T-cell (primary cell): ENCODE data around the gene HK1. TPM values are rescaled to one million over a fixed set of nuclear protein-coding genes. Genes with fewer than 3 reads are reported as not detected.

Source experiments
- ATAC-seq, 4 experiments: fragments of 200-7000 bp in 3 of 4; fragments of 150-1000 bp in 1 of 4; cut with Tn5 transposase; replicated peaks in 1 of 4; 1 replicate in 3 of 4; 2 replicates in 1 of 4; pipeline ENCODE4 v1.10.0; 2021; ENCODE audit warnings: moderate library complexity in 3 of 4, mild to moderate bottlenecking in 2 of 4, moderate number of reproducible peaks in 1 of 4
- CTCF ChIA-PET, 2 donors: fragments of 300-600 bp; sonication (Branson Sonifier 250); formaldehyde crosslinking; loops; one replicate each; lab custom pipeline; 2022; ENCODE audit warnings: antibody characterized with exemption in 2 of 2; lab: Charles Lee
- POLR2A ChIA-PET, 2 donors: fragments of 300-600 bp; sonication (Branson Sonifier 250); formaldehyde crosslinking; loops; one replicate each; lab custom pipeline; 2022; ENCODE audit warnings: antibody characterized with exemption in 2 of 2; lab: Charles Lee
- DNase-seq, 35 experiments: peaks; one replicate each; pipeline versions ENCODE4 v3.0.0 to v3.0.0-alpha.2; 2013 to 2023
- H3K27ac ChIP-seq: one replicate; pipeline ENCODE4 v1.5.1; 2013; ENCODE audit warnings: low read length
- H3K27me3 ChIP-seq, 2 experiments: replicated peaks in 1 of 2; 1 replicate in 1 of 2; 2 replicates in 1 of 2; pipeline versions ENCODE4 v1.6.1 to v1.7.0; 2013; ENCODE audit warnings: low read length in 1 of 2, mixed read lengths in 1 of 2; ENCODE audit not compliant: control insufficient read depth in 2 of 2, insufficient read depth in 2 of 2; ENCODE audit errors: extremely low read depth in 1 of 2
- H3K36me3 ChIP-seq, 2 donors: 1 replicate in 1 of 2; 2 replicates in 1 of 2; pipeline versions ENCODE4 v1.6.1 to v1.7.0; 2013; ENCODE audit warnings: low read length in 1 of 2; ENCODE audit not compliant: control insufficient read depth in 2 of 2, insufficient read depth in 1 of 2; ENCODE audit errors: extremely low read depth in 1 of 2
- H3K4me1 ChIP-seq, 2 experiments: 1 replicate in 1 of 2; 2 replicates in 1 of 2; pipeline versions ENCODE4 v1.6.1 to v1.7.0; 2013; ENCODE audit warnings: low read length in 2 of 2, mixed read lengths in 1 of 2; ENCODE audit not compliant: insufficient read depth in 2 of 2, control insufficient read depth in 1 of 2; ENCODE audit errors: extremely low read depth in 1 of 2
- H3K4me3 ChIP-seq, 2 donors: 1 replicate in 1 of 2; 2 replicates in 1 of 2; pipeline versions ENCODE4 v1.5.1 to v1.7.0; 2013; ENCODE audit warnings: mild to moderate bottlenecking in 2 of 2, low read length in 1 of 2, moderate library complexity in 1 of 2; ENCODE audit not compliant: control insufficient read depth in 1 of 2; ENCODE audit errors: extremely low read depth in 1 of 2
- H3K9me3 ChIP-seq: 2 replicates; pipeline ENCODE4 v1.7.0; 2013
- H3K27ac Mint-ChIP-seq, 2 donors: one replicate each; pipeline ENCODE4 v1.8.0; 2020 to 2021; ENCODE audit warnings: mild to moderate bottlenecking in 2 of 2, mixed read lengths in 2 of 2
- H3K27me3 Mint-ChIP-seq, 2 donors: one replicate each; pipeline ENCODE4 v1.8.0; 2021 to 2022; ENCODE audit warnings: mixed read lengths in 2 of 2
- H3K36me3 Mint-ChIP-seq: one replicate; pipeline ENCODE4 v1.8.0; 2021; ENCODE audit warnings: mixed read lengths
- H3K4me1 Mint-ChIP-seq, 3 donors: one replicate each; pipeline ENCODE4 v1.8.0; 2020 to 2022; ENCODE audit warnings: mixed read lengths in 3 of 3, mild to moderate bottlenecking in 1 of 3
- H3K4me3 Mint-ChIP-seq, 3 donors: one replicate each; pipeline ENCODE4 v1.8.0; 2020 to 2022; ENCODE audit warnings: mild to moderate bottlenecking in 3 of 3, mixed read lengths in 3 of 3, moderate library complexity in 3 of 3
- H3K9me3 Mint-ChIP-seq, 3 donors: one replicate each; pipeline ENCODE4 v1.8.0; 2020 to 2022; ENCODE audit warnings: mixed read lengths in 3 of 3
- WGBS: methylation state at CpG from one replicate; pipeline ENCODE4 v1.1.5; 2013; ENCODE audit warnings: missing lambda C conversion rate; ENCODE audit not compliant: insufficient coverage; 5-methylcytosine and 5-hydroxymethylcytosine counted together
- total RNA-seq, 35 experiments: library from RNA in 6 of 35; stranded (reverse) in 6 of 35; fragments of 120-200 nt in 1 of 35; gene quantifications; one replicate each; pipeline versions ENCODE4 v1.2.1 to v1.2.4 and lab custom pipeline; 2013 to 2026

Gene HK1
- total RNA-seq, 5 donors from 2014 or later (not counting 1 experiment from before 2014, with no cell fraction given): 66.3 to 85.5 (median 83.6) TPM

DNA sequence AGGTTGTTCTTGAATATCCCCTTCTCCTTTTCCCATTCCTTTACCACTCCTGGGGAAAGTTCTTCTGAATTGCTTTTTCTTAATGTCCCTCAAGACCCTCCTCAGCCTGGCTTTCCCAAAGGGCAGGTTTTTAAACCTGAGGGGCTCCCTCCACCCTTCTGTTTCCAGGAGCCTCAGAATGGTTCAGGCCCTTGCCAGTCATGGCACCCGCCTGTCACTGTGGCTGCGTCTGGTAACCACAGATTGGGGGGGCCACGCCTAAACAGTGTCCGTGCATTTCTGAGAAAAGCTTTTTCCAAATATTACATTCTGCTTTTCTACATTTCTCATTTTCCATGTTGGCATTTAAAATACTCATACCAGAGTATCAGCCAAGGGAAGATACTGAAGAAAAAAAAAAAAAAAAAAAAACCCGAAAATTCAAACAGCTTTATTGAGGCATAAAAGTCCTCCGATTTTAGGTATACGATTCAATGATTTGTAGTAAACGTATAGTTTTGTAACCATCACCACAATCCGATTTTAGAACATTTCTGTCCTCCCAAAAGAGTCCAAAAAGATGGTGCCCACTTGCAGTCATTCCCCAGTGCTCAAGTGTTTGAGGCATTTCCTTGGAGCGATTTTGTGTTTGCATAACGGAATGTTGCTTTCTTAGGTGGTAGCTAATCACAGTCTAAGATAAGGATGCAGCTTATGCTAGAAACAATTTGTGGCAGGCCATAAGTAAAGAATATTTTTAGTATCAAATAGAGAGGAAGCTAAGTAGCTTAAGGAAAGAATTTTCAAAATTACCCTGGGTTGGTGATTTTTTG is 36.0 kb upstream of the HK1 start:
- DNase-seq: no peak
- Mint-ChIP-seq H3K36me3 (no peaks in the 10 kb centered on the region), H3K9me3 (no peaks in the 10 kb centered on the region), H3K27ac (no peak overlapping the region), H3K27me3 (no peaks in the 10 kb centered on the region), H3K4me3 (no peak overlapping the region), H3K4me1 (peaks cover 4 to 11% (median 7%) of the 10 kb centered on the region in 3 donors)
- no peak overlapping the region for H3K4me3 ChIP-seq
- ChIA-PET CTCF (interaction anchor here (0.5 to 1.3 kb wide), 5 partner anchors 11 to 338 kb away, joined by 3 to 4 read pairs (median 3); no protein-coding TSS in a partner anchor), POLR2A (interaction anchor here (0.5 to 0.6 kb wide), 3 partner anchors 77 to 683 kb away, joined by 4 to 8 read pairs (median 5); no protein-coding TSS in a partner anchor)
- H3K36me3 ChIP-seq: peaks cover 0 to 5% of the 10 kb centered on the region in 2 donors
- no peak for ATAC-seq
- WGBS: no CpG with 5 or more reads among the region's 11 CpGs
- H3K27me3 ChIP-seq: no peaks in the 10 kb centered on the region
- H3K27ac ChIP-seq: no peak overlapping the region
- H3K9me3 ChIP-seq: no peaks in the 10 kb centered on the region
- peaks cover 2 to 7% of the 10 kb centered on the region in 2 experiments for H3K4me1 ChIP-seq

DNA sequence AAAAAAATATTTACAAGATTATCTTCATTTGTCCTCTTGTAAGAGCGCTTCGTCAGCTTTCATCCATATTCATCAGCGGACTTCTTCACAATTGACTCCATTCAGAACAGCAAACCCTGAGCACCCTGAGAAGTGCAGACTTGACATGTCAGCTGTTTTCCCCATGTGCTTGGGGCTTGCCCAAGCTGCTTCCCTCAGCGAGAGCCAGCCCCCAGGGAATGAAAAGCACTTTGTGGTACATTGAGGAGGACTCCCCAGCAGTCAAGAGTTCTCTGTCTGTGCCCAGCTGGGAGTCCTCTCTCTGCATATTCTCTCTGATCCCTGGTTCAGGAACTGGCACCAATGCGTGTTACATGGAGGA is 35.5 kb upstream of the HK1 start:
- Mint-ChIP-seq H3K4me1 (peaks cover 0 to 6% (median 2%) of the 10 kb centered on the region in 3 donors), H3K4me3 (no peak overlapping the region), H3K36me3 (no peaks in the 10 kb centered on the region), H3K9me3 (no peaks in the 10 kb centered on the region), H3K27me3 (no peaks in the 10 kb centered on the region), H3K27ac (no peak overlapping the region)
- no peak for ATAC-seq
- H3K9me3 ChIP-seq: no peaks in the 10 kb centered on the region
- no peak for DNase-seq
- peaks cover 2% of the 10 kb centered on the region in 2 experiments for H3K4me1 ChIP-seq
- 85% methylated on average over 5 of the region's 5 CpGs for WGBS
- no peak overlapping the region for H3K4me3 ChIP-seq
- ChIA-PET CTCF (interaction anchor here in 1 of 2 donors (0.6 to 1.3 kb wide), 5 partner anchors 12 to 165 kb away, joined by 3 to 4 read pairs (median 3); no protein-coding TSS in a partner anchor), POLR2A (interaction anchor here (0.6 kb wide), 2 partner anchors 76 to 683 kb away, joined by 4 to 8 read pairs; no protein-coding TSS in a partner anchor)
- H3K27ac ChIP-seq: no peak overlapping the region
- H3K36me3 ChIP-seq: peaks cover 4 to 5% of the 10 kb centered on the region in 2 donors
- H3K27me3 ChIP-seq: no peaks in the 10 kb centered on the region

DNA sequence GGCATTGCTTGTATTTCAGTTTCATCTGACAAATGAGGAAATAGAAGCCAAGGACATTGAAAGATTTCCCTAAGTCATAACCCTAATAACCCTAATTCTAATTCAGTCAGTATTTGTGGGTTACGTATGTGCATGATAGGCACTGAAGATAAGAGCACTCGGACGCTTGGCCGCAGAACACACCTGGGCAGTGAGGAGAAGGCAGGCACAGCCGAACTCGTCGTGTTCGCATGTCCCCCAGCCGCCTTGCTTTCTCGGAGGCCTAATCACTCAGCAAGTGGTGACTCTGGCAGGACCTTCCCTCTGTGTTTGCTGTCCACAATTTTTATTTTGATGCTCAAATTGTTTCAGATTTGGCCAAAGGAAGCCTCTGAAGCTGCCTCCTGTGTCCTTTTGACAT is 34.5 kb upstream of the HK1 start:
- Histone ChIP-seq H3K36me3 (peaks cover 4 to 5% of the 10 kb centered on the region in 2 donors), H3K4me3 (no peak overlapping the region), H3K27me3 (no peaks in the 10 kb centered on the region), H3K4me1 (peaks cover 0 to 2% of the 10 kb centered on the region in 2 experiments), H3K9me3 (no peaks in the 10 kb centered on the region), H3K27ac (no peak overlapping the region)
- ATAC-seq: no peak
- no peaks in the 10 kb centered on the region for H3K9me3 Mint-ChIP-seq
- WGBS: 99% methylated on average over 9 of the region's 10 CpGs
- no peaks in the 10 kb centered on the region for H3K36me3 Mint-ChIP-seq
- POLR2A ChIA-PET: no interaction called here
- H3K27ac Mint-ChIP-seq: no peak overlapping the region
- H3K4me3 Mint-ChIP-seq: no peak overlapping the region
- H3K4me1 Mint-ChIP-seq: peaks cover 0 to 5% (median 2%) of the 10 kb centered on the region in 3 donors
- DNase-seq: no peak
- CTCF ChIA-PET: interaction anchor here in 1 of 2 donors (0.7 kb wide), 1 partner anchor 493 kb away, joined by 4 read pairs; no protein-coding TSS in a partner anchor
- H3K27me3 Mint-ChIP-seq: no peaks in the 10 kb centered on the region

DNA sequence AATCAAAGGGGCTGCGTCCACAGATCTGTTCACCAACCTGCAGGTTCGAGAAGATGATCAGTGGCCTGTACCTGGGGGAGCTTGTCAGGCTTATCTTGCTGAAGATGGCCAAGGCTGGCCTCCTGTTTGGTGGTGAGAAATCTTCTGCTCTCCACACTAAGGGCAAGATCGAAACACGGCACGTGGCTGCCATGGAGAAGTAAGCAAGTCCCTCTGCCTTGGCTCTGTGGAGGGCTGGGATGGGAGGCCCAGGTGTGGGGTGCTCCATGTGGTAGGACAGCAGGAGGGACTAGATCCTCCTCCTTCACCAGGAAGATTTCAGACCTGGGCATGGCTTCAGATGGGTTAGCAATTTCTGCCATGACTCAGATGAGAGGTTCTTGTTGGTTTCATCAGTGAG is 32.3 kb upstream of the HK1 start:
- Histone ChIP-seq H3K9me3 (no peaks in the 10 kb centered on the region), H3K27me3 (no peaks in the 10 kb centered on the region), H3K4me3 (no peak overlapping the region), H3K27ac (no peak overlapping the region), H3K4me1 (no peaks in the 10 kb centered on the region), H3K36me3 (peaks cover 5 to 6% of the 10 kb centered on the region in 2 donors)
- H3K27ac Mint-ChIP-seq: no peak overlapping the region
- DNase-seq (no peak), ATAC-seq (no peak)
- 82% methylated on average over 2 of the region's 5 CpGs for WGBS
- ChIA-PET POLR2A (no interaction called here), CTCF (no interaction called here)
- H3K9me3 Mint-ChIP-seq: no peaks in the 10 kb centered on the region
- H3K27me3 Mint-ChIP-seq: no peaks in the 10 kb centered on the region
- H3K36me3 Mint-ChIP-seq: peaks cover 8% of the 10 kb centered on the region
- H3K4me3 Mint-ChIP-seq: no peak overlapping the region
- no peaks in the 10 kb centered on the region for H3K4me1 Mint-ChIP-seq

DNA sequence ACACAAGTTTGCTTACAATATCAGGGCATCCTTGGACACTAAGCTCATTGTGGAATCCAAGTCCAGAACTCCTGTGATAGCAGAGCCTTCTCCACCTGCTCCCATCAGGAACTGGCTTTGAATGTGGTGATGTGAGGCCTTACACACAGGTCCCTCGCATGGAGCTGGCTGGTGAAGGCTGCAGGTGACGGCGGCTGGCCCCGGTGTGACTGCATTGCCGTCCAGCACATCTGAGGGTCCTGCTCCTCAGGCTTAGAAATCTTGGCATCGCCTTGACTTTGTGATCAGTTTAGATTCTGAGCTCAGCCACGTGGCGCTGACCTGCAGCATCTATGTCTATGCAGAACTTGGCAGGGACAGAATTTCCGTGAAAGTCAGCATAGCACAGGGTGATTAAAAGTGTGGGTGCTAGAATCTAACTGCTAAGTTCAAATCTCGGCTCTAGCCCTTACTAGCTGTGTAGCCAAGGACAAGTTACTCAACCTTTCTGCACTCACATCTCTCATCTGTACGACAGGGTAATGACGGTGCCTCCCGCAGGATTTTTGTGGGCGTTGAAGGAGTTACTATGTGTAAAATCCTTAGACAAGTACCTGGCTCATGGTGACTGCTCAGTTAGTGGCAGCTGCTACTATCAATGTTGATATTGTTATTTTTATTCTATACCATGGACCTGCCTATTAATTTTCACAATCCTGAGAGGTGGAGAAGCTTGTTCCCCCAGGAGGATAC is 31.5 kb upstream of the HK1 start:
- Histone ChIP-seq H3K27ac (no peak overlapping the region), H3K36me3 (peaks cover 5 to 6% of the 10 kb centered on the region in 2 donors), H3K27me3 (no peaks in the 10 kb centered on the region), H3K4me3 (no peak overlapping the region), H3K9me3 (no peaks in the 10 kb centered on the region), H3K4me1 (no peaks in the 10 kb centered on the region)
- POLR2A ChIA-PET: no interaction called here
- Mint-ChIP-seq H3K27ac (no peak overlapping the region), H3K9me3 (no peaks in the 10 kb centered on the region), H3K4me3 (no peak overlapping the region), H3K27me3 (no peaks in the 10 kb centered on the region), H3K36me3 (peaks cover 8% of the 10 kb centered on the region), H3K4me1 (no peaks in the 10 kb centered on the region)
- CTCF ChIA-PET: no interaction called here
- WGBS: 85% methylated on average over 7 of the region's 14 CpGs
- no peak for ATAC-seq
- no peak for DNase-seq

DNA sequence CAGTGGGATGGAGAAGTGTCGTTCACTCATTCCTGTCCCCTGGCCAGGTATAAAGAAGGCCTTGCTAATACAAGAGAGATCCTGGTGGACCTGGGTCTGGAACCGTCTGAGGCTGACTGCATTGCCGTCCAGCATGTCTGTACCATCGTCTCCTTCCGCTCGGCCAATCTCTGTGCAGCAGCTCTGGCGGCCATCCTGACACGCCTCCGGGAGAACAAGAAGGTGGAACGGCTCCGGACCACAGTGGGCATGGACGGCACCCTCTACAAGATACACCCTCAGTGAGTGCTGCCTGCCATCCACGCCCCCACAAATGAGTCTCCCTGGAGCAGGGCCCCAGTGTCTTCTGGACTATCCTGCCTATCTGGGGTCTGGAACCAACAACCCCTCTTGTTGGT is 31.0 kb upstream of the HK1 start:
- ATAC-seq (no peak), DNase-seq (no peak)
- H3K27me3 ChIP-seq: no peaks in the 10 kb centered on the region
- Mint-ChIP-seq H3K9me3 (no peaks in the 10 kb centered on the region), H3K4me3 (no peak overlapping the region), H3K4me1 (no peaks in the 10 kb centered on the region), H3K27ac (no peak overlapping the region), H3K27me3 (no peaks in the 10 kb centered on the region), H3K36me3 (peaks cover 8% of the 10 kb centered on the region)
- POLR2A ChIA-PET: no interaction called here
- no peaks in the 10 kb centered on the region for H3K4me1 ChIP-seq
- no peak overlapping the region for H3K27ac ChIP-seq
- no peak overlapping the region for H3K4me3 ChIP-seq
- CTCF ChIA-PET: no interaction called here
- WGBS: 96% methylated on average over 12 of the region's 13 CpGs
- no peaks in the 10 kb centered on the region for H3K9me3 ChIP-seq
- peaks cover 5 to 6% of the 10 kb centered on the region in 2 donors for H3K36me3 ChIP-seq
